ENCODE measurements around the gene NLRX1. TPM values are rescaled to one million over a fixed set of nuclear protein-coding genes. Genes with fewer than 3 reads are reported as not detected.
"Not testable (repeated sequence)": the region's sequence is repeated elsewhere in the genome, so short reads cannot be mapped to it uniquely, and the experiment has no call there.

The NLRX1 gene
- total RNA-seq, 1 donor from 2014 or later, result 17.7 TPM

DNA sequence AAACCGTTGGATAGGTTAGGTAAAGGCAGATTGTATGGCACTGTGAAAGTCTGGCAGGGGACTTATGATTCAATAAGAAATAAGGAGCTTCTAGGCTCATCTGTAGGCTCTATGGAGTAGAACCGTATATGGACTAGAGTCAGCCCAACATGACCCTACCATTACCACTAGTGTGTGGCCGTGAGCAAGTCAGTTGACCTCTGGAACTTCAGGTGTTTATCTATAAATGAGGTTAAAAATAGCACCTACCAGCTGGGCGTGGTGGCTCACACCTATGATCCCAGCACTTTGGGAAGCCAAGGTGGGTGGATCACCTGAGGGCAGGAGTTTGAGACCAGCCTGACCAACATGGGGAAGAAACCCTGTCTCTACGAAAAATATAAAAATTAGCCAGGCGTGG is 42.7 kb upstream of the NLRX1 start:
- Histone ChIP-seq H3K4me1 (peaks cover 10% of the 10 kb centered on the region), H3K36me3 (peaks cover 44% of the 10 kb centered on the region), H3K27ac (no peak overlapping the region), H3K9me3 (no peaks in the 10 kb centered on the region), H3K4me3 (no peak overlapping the region), H3K27me3 (no peaks in the 10 kb centered on the region)
- TF ChIP-seq, protein P1, sequence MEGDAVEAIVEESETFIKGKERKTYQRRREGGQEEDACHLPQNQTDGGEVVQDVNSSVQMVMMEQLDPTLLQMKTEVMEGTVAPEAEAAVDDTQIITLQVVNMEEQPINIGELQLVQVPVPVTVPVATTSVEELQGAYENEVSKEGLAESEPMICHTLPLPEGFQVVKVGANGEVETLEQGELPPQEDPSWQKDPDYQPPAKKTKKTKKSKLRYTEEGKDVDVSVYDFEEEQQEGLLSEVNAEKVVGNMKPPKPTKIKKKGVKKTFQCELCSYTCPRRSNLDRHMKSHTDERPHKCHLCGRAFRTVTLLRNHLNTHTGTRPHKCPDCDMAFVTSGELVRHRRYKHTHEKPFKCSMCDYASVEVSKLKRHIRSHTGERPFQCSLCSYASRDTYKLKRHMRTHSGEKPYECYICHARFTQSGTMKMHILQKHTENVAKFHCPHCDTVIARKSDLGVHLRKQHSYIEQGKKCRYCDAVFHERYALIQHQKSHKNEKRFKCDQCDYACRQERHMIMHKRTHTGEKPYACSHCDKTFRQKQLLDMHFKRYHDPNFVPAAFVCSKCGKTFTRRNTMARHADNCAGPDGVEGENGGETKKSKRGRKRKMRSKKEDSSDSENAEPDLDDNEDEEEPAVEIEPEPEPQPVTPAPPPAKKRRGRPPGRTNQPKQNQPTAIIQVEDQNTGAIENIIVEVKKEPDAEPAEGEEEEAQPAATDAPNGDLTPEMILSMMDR (IDR thresholded peaks at IDR 0.05), result no peak
- DNase-seq (no peak), ATAC-seq (no peak)
- intact Hi-C loops (cut with DNase I), result no loop called here

DNA sequence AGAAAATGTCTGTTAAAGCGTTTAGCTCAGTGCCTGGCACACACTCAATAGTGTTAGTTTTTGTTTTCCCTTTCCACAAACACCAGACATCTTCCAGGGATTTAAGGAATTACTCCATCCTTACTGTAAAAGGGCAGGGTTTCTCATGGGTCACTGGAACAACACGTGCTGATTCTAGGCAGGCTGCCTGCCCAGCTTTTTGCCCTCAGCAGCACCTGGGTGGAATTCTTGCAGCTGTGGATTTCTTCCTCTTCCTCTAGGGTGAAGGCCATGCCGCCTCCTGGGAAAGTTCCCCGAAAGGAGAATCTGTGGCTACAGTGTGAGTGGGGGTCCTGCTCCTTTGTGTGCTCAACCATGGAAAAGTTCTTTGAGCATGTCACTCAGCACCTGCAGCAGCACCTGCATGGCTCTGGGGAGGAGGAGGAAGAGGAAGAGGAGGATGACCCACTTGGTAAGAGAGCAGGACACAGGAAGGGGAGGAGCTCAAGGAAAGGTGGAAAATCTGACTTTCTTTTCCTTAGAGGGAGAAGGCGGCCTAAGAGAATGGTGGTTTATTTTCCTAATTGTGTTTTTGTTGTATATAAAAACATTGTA is 41.8 kb upstream of the NLRX1 start:
- Histone ChIP-seq H3K36me3 (peaks cover 54% of the 10 kb centered on the region), H3K27ac (no peak overlapping the region), H3K4me1 (peaks cover 10% of the 10 kb centered on the region), H3K4me3 (no peak overlapping the region), H3K27me3 (no peaks in the 10 kb centered on the region), H3K9me3 (no peaks in the 10 kb centered on the region)
- ATAC-seq (no peak), DNase-seq (no peak)
- intact Hi-C loops (cut with DNase I), result no loop called here
- TF ChIP-seq, protein P1 (IDR thresholded peaks at IDR 0.05), result no peak

GRCh38 chr11:119130662-119131061 is 37.9 kb upstream of the NLRX1 start:
- H3K27me3 ChIP-seq, result no peaks in the 10 kb centered on the region
- H3K36me3 ChIP-seq, result peaks cover 72% of the 10 kb centered on the region
- DNase-seq (no peak), ATAC-seq (no peak)
- H3K9me3 ChIP-seq, result no peaks in the 10 kb centered on the region
- intact Hi-C loops (cut with DNase I), result no loop called here
- H3K27ac ChIP-seq, result no peak overlapping the region
- H3K4me3 ChIP-seq, result no peak overlapping the region
- TF ChIP-seq, protein P1 (IDR thresholded peaks at IDR 0.05), result no peak
- H3K4me1 ChIP-seq, result peaks cover 3% of the 10 kb centered on the region

GRCh38 chr11:119134389-119134978 is 34.0 kb upstream of the NLRX1 start:
- intact Hi-C loops (cut with DNase I), result no loop called here
- peaks cover 58% of the 10 kb centered on the region for H3K36me3 ChIP-seq
- peak; percentile 89 for ATAC-seq

GRCh38 chr11:119139276-119139675 is 29.2 kb upstream of the NLRX1 start:
- H3K27ac ChIP-seq; intact Hi-C loops (cut with DNase I); DNase-seq; H3K27me3 ChIP-seq; H3K4me1 ChIP-seq; H3K9me3 ChIP-seq; ATAC-seq; H3K4me3 ChIP-seq: not testable (repeated sequence)
- H3K36me3 ChIP-seq, result peaks cover 10% of the 10 kb centered on the region

More at GRCh38 chr11:119134389-119134978, 34.0 kb upstream of the NLRX1 start:
- no peaks in the 10 kb centered on the region for H3K4me1 ChIP-seq
- H3K27me3 ChIP-seq, result no peaks in the 10 kb centered on the region
- no peak overlapping the region for H3K4me3 ChIP-seq
- DNase-seq, result no peak
- TF ChIP-seq, protein P1 (IDR thresholded peaks at IDR 0.05), result peak; percentile 56
- no peaks in the 10 kb centered on the region for H3K9me3 ChIP-seq
- H3K27ac ChIP-seq, result no peak overlapping the region

- H3K36me3 ChIP-seq, result no peaks in the 10 kb centered on the region
- DNase-seq (peak; percentile 55), ATAC-seq (peak; percentile 90)
- peaks cover 12% of the 10 kb centered on the region for H3K4me1 ChIP-seq
- no peak overlapping the region for H3K27ac ChIP-seq
- TF ChIP-seq, protein P1 (IDR thresholded peaks at IDR 0.05), result peak; percentile 75
- peaks cover 20% of the 10 kb centered on the region for H3K27me3 ChIP-seq
- intact Hi-C loops (cut with DNase I), result no loop called here
- H3K9me3 ChIP-seq, result no peaks in the 10 kb centered on the region
- H3K4me3 ChIP-seq, result no peak overlapping the region
These were observed 23.6 kb upstream of the NLRX1 start for GRCh38 chr11:119144825-119145486.

All from upper lobe of right lung (tissue), 1 donor.